ENCODE results near the gene CDPF1.
"Not testable (repeated sequence)": the region's sequence is repeated elsewhere in the genome, so short reads cannot be mapped to it uniquely, and the experiment has no call there.

CDPF1 gene

GRCh38 chr22:46202897-46203600 lies 47.0 kb downstream of the CDPF1 start:
- no peak for TF ChIP-seq ZFX (IDR thresholded peaks at IDR 0.05; ENCODE audit: borderline replicate concordance)
- H3K27ac ChIP-seq, result no peak overlapping the region

- H3K27ac ChIP-seq, result no peak overlapping the region
- no peak for TF ChIP-seq ZFX (IDR thresholded peaks at IDR 0.05; ENCODE audit: borderline replicate concordance)
- TF ChIP-seq, protein P1, sequence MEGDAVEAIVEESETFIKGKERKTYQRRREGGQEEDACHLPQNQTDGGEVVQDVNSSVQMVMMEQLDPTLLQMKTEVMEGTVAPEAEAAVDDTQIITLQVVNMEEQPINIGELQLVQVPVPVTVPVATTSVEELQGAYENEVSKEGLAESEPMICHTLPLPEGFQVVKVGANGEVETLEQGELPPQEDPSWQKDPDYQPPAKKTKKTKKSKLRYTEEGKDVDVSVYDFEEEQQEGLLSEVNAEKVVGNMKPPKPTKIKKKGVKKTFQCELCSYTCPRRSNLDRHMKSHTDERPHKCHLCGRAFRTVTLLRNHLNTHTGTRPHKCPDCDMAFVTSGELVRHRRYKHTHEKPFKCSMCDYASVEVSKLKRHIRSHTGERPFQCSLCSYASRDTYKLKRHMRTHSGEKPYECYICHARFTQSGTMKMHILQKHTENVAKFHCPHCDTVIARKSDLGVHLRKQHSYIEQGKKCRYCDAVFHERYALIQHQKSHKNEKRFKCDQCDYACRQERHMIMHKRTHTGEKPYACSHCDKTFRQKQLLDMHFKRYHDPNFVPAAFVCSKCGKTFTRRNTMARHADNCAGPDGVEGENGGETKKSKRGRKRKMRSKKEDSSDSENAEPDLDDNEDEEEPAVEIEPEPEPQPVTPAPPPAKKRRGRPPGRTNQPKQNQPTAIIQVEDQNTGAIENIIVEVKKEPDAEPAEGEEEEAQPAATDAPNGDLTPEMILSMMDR (IDR thresholded peaks at IDR 0.05), result no peak
Observed at GRCh38 chr22:46201059-46201757, 48.9 kb downstream of the CDPF1 start.

- not testable (repeated sequence) for H3K27ac ChIP-seq
Observed at GRCh38 chr22:46198806-46199205, 51.3 kb downstream of the CDPF1 start.

DNA sequence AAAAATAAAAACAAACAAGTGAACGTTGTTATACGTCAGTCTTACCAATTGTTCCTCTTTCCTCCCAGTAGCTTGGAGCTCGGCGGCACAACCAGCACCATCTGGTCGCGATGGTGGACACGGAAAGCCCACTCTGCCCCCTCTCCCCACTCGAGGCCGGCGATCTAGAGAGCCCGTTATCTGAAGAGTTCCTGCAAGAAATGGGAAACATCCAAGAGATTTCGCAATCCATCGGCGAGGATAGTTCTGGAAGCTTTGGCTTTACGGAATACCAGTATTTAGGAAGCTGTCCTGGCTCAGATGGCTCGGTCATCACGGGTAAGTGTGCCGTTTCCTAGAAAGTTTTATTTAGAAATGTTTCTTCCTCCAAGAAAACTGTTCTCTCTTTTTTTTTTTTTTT lies 51.8 kb downstream of the CDPF1 start:
- no peak overlapping the region for H3K27ac ChIP-seq
- no peak for TF ChIP-seq ZFX (IDR thresholded peaks at IDR 0.05; ENCODE audit: borderline replicate concordance)
- TF ChIP-seq, protein P1 (IDR thresholded peaks at IDR 0.05), result no peak

DNA sequence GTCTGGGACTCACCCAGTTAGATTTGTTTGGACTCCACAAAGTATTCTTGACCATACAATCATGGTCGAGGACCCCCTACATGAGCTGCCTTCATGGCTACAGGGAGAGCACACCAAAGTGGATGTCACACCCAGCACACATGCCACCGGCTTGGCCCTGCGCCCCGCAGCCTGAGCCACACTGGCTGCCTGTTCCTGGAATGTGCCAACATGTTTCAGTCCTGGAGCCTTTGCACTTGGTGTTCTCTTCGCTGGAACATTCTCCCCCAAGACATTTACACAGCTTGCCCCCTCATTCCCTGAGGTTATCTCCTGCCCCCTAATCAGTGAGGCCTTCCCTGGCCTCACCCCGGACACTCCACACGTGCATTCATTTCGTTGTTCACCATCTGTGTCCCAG lies 53.8 kb downstream of the CDPF1 start:
- no peak overlapping the region for H3K27ac ChIP-seq
- no peak for TF ChIP-seq ZFX (IDR thresholded peaks at IDR 0.05; ENCODE audit: borderline replicate concordance)
- TF ChIP-seq, protein P1 (IDR thresholded peaks at IDR 0.05), result no peak

DNA sequence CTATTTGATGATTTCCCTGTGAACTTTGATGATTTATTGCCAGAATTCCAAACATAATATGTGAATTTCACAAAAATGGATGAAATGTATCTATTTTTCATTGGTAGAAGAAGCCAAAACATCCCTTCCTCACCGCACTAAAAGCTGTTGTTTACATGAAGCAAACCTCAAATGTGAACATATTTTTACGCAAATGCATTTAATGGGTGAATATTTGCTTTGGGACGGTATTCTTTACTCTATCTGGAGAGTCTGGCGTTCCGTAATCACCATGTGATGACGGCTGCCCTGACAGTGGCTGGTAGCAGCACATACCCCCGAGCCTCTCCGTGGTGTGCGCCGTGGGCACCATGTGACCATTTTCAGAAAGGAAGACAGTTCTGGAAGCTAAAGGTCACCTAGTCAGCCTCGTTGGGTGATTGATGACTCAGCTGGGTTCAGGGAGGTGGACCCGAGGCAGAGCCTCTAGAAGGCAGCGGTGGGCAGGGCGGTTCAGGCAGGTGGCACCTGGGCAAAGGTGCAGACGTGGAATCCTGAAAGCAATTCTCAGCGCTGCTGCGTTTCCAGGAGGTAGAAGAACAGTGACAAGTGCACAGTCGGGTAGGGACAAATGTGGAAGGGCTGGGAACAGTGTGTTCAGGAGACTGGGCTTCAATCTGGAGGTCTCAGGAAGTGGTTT lies 54.5 kb downstream of the CDPF1 start:
- TF ChIP-seq, protein P1 (IDR thresholded peaks at IDR 0.05), result no peak
- no peak for TF ChIP-seq ZFX (IDR thresholded peaks at IDR 0.05; ENCODE audit: borderline replicate concordance)
- no peak overlapping the region for H3K27ac ChIP-seq

All from 22Rv1 (cell line).